Sigmoid colon (tissue), 7 donors: ENCODE data around the gene B4GALT3. TPM values are rescaled to one million over a fixed set of nuclear protein-coding genes. Genes with fewer than 3 reads are reported as not detected.

Experiments
- DNase-seq: peaks from one replicate; pipeline ENCODE4 v3.0.0-alpha.2; 2019
- H3K27ac ChIP-seq, 4 donors: fragments of 200-600 bp; sonication (generic); one replicate each; pipeline ENCODE4 v1.5.1; 2016 to 2019; ENCODE audit warnings: mild to moderate bottlenecking in 1 of 4
- H3K27me3 ChIP-seq, 3 donors: fragments of 200-600 bp; sonication (generic); one replicate each; pipeline ENCODE4 v1.5.1; 2019; ENCODE audit warnings: mild to moderate bottlenecking in 1 of 3
- H3K36me3 ChIP-seq, 4 donors: fragments of 200-600 bp; sonication (generic); one replicate each; pipeline ENCODE4 v1.5.1; 2016 to 2019
- H3K4me1 ChIP-seq, 4 donors: fragments of 200-600 bp; sonication (generic); one replicate each; pipeline ENCODE4 v1.5.1; 2017 to 2019
- H3K4me3 ChIP-seq, 4 donors: fragments of 200-600 bp; sonication (generic); one replicate each; pipeline ENCODE4 v1.5.1; 2017 to 2019; ENCODE audit warnings: mild to moderate bottlenecking in 2 of 4, moderate library complexity in 1 of 4
- H3K9me3 ChIP-seq, 4 donors: fragments of 200-600 bp in 3 of 4; sonication (generic) in 3 of 4; one replicate each; pipeline versions ENCODE4 v1.5.1 to v1.6.1; 2013 to 2019
- CTCF ChIP-seq, 4 experiments: fragments of 450-650 bp in 3 of 4; fragments of 200-600 bp in 1 of 4; IDR thresholded peaks; one replicate each; pipeline ENCODE4 v1.5.1; 2016 to 2019; ENCODE audit warnings: antibody characterized with exemption in 4 of 4, mild to moderate bottlenecking in 3 of 4, moderate library complexity in 2 of 4
- EP300 ChIP-seq, 4 donors: sonication (generic); formaldehyde crosslinking; IDR thresholded peaks; one replicate each; pipeline ENCODE4 v1.6.1; 2017; ENCODE audit warnings: antibody characterized with exemption in 4 of 4
- POLR2A ChIP-seq, 2 donors: fragments of 450-650 bp; IDR thresholded peaks; one replicate each; pipeline ENCODE4 v1.6.1; 2016; ENCODE audit warnings: antibody characterized with exemption in 2 of 2, mild to moderate bottlenecking in 2 of 2, moderate library complexity in 2 of 2
- POLR2AphosphoS5 ChIP-seq, 4 donors: sonication (generic); formaldehyde crosslinking; IDR thresholded peaks; one replicate each; pipeline ENCODE4 v1.6.1; 2017; ENCODE audit warnings: antibody characterized with exemption in 4 of 4
- WGBS, 2 donors: extraction: QIAGEN DNeasy Blood & Tissue Kit; methylation state at CpG; one replicate each; pipeline ENCODE4 v1.1.7; 2013; 5-methylcytosine and 5-hydroxymethylcytosine counted together
- intact Hi-C: fragments of 100-400 bp; cut with DNase I; formaldehyde crosslinking; loops from one replicate; pipeline ENCODE4 v1.15.1; 2023
- polyA plus RNA-seq, 3 donors: library from polyadenylated mRNA; stranded (reverse); fragments of 200-250 nt; gene quantifications; one replicate each; pipeline ENCODE4 v1.2.3, GENCODE V29; 2013
- total RNA-seq, 4 donors: library from RNA; depleted of rRNA; stranded (reverse); fragments of >200 nt; gene quantifications; one replicate each; pipeline ENCODE4 v1.1.0, GENCODE V29; 2016
- donor health status: healthy with polysubstance abuse.
- donor health status: Bipolar disorder and iron deficiency.
- donor health status: healthy.

B4GALT3 gene
- total and polyA plus RNA-seq, 7 donors: 10.7 to 33.4 (median 16.8) TPM

GRCh38 chr1:161165742-161166668 is 11.3 kb downstream of the B4GALT3 start, which contains the start of gene PPOX:
TSS of gene PPOX (plus strand) at chr1:161166426. CDS start at chr1:161166848, 422 bp downstream.
- peaks cover 0 to 40% (median 33%) of the 10 kb centered on the region in 4 donors for H3K4me1 ChIP-seq
- WGBS, 2 donors: 0% methylated on average over 54 of the region's 54 CpGs
- peak; percentile 99 for DNase-seq
- peak within 1 kb of the TSS; percentile 53 to 83 (median 78) for H3K4me3 ChIP-seq
- no peaks in the 10 kb centered on the region for H3K9me3 ChIP-seq
- H3K27me3 ChIP-seq: no peaks in the 10 kb centered on the region
- intact Hi-C loops: loop anchor here (1.0 kb wide), 1 partner anchor 11 kb away; the partner anchor contains the start of gene B4GALT3
- H3K27ac ChIP-seq: peak within 1 kb of the TSS; percentile 82 to 89 (median 86)
- H3K36me3 ChIP-seq: peaks cover under 1 to 60% (median 23%) of the 10 kb centered on the region in 4 donors
- TF ChIP-seq CTCF (IDR thresholded peaks at IDR 0.05) (peak in 3 of 4 experiments; percentile 28 to 40 (median 30)), POLR2A (IDR thresholded peaks at IDR 0.05) (peak in 1 of 2 donors; percentile 11), EP300 (IDR thresholded peaks at IDR 0.05) (peak in 2 of 4 donors; percentile 8 to 58), POLR2AphosphoS5 (IDR thresholded peaks at IDR 0.05) (peak; percentile 75 to 85 (median 82))

- intact Hi-C loops: no loop called here
- H3K9me3 ChIP-seq: no peaks in the 10 kb centered on the region
- H3K27me3 ChIP-seq: no peaks in the 10 kb centered on the region
- DNase-seq: no peak
- TF ChIP-seq CTCF (IDR thresholded peaks at IDR 0.05) (no peak), POLR2AphosphoS5 (IDR thresholded peaks at IDR 0.05) (no peak), POLR2A (IDR thresholded peaks at IDR 0.05) (no peak), EP300 (IDR thresholded peaks at IDR 0.05) (no peak)
- peak overlapping the region; percentile 53 to 83 (median 78) for H3K4me3 ChIP-seq
- H3K27ac ChIP-seq: peak overlapping the region; percentile 82 to 89 (median 86)
- H3K4me1 ChIP-seq: peaks cover 0 to 49% (median 43%) of the 10 kb centered on the region in 4 donors
- peaks cover 0 to 56% (median 15%) of the 10 kb centered on the region in 4 donors for H3K36me3 ChIP-seq
- WGBS, 2 donors: 55 to 67% methylated on average over 14 of the region's 14 CpGs
Observed at GRCh38 chr1:161164901-161165610, 12.3 kb downstream of the B4GALT3 start.

- 93 to 94% methylated on average over 5 of the region's 5 CpGs for whole genome bisulfite sequencing, 2 donors
- Histone ChIP-seq H3K27me3 (no peaks in the 10 kb centered on the region), H3K4me1 (peaks cover 0 to 57% (median 48%) of the 10 kb centered on the region in 4 donors), H3K27ac (no peak overlapping the region), H3K36me3 (peaks cover 0 to 43% (median 9%) of the 10 kb centered on the region in 4 donors), H3K4me3 (no peak overlapping the region), H3K9me3 (no peaks in the 10 kb centered on the region)
- TF ChIP-seq POLR2A (IDR thresholded peaks at IDR 0.05) (no peak), CTCF (IDR thresholded peaks at IDR 0.05) (no peak), POLR2AphosphoS5 (IDR thresholded peaks at IDR 0.05) (no peak), EP300 (IDR thresholded peaks at IDR 0.05) (no peak)
- DNase-seq: no peak
- intact Hi-C loops: no loop called here
Observed at GRCh38 chr1:161163793-161164192, 13.5 kb downstream of the B4GALT3 start.

GRCh38 chr1:161162806-161163205 is 14.5 kb downstream of the B4GALT3 start:
- peak; percentile 59 for DNase-seq
- TF ChIP-seq POLR2A (IDR thresholded peaks at IDR 0.05): no peak
- TF ChIP-seq CTCF (IDR thresholded peaks at IDR 0.05): no peak
- TF ChIP-seq POLR2AphosphoS5 (IDR thresholded peaks at IDR 0.05): no peak
- no peak for TF ChIP-seq EP300 (IDR thresholded peaks at IDR 0.05)
- Histone ChIP-seq H3K4me1 (peaks cover 0 to 54% (median 48%) of the 10 kb centered on the region in 4 donors), H3K27me3 (no peaks in the 10 kb centered on the region), H3K4me3 (no peak overlapping the region), H3K27ac (no peak overlapping the region), H3K36me3 (peaks cover 0 to 46% (median 9%) of the 10 kb centered on the region in 4 donors), H3K9me3 (no peaks in the 10 kb centered on the region)
- intact Hi-C loops: no loop called here
- WGBS, 2 donors: 94 to 95% methylated on average over 10 of the region's 10 CpGs
